Stimulated activated CD8-positive, alpha-beta memory T cell treated with anti-CD3 and anti-CD28 coated beads, Interleukin-12 subunit alpha, Interleukin-12 subunit beta, amount 100 ng/mL, for 1 hour (primary cell): ENCODE measurements around the gene RILPL1.

Experiments
- DNase-seq: peaks from one replicate; pipeline ENCODE4 v3.0.0-alpha.2; 2020; ENCODE audit warnings: low read depth

Gene RILPL1

GRCh38 chr12:123428591-123428990 lies 104.9 kb downstream of the RILPL1 start:
- DNase-seq: no peak

GRCh38 chr12:123427036-123427769 lies 106.3 kb downstream of the RILPL1 start:
- DNase-seq: no peak

- DNase-seq: no peak
Observed at GRCh38 chr12:123421314-123421713, 112.2 kb downstream of the RILPL1 start.
